ENCODE results near the gene PSEN1.
A peak's percentile ranks its signal among the peaks of the same experiment; 100 is the strongest.

PSEN1 gene

GRCh38 chr14:73235531-73236155, 99.3 kb downstream of the PSEN1 start:
- no peaks in the 10 kb centered on the region for H3K9me3 Mint-ChIP-seq
- CTCF ChIA-PET = no interaction called here
- peaks cover 16% of the 10 kb centered on the region for H3K4me1 Mint-ChIP-seq
- H3K27me3 Mint-ChIP-seq = peaks cover 94% of the 10 kb centered on the region
- no peak overlapping the region for H3K27ac Mint-ChIP-seq
- no peaks in the 10 kb centered on the region for H3K36me3 Mint-ChIP-seq
- DNase-seq = no peak
- H3K4me3 Mint-ChIP-seq = no peak overlapping the region

- H3K27me3 Mint-ChIP-seq = peaks cover 98% of the 10 kb centered on the region
- peaks cover 17% of the 10 kb centered on the region for H3K4me1 Mint-ChIP-seq
- no peaks in the 10 kb centered on the region for H3K9me3 Mint-ChIP-seq
- no peak overlapping the region for H3K4me3 Mint-ChIP-seq
- CTCF ChIA-PET = no interaction called here
- H3K27ac Mint-ChIP-seq = no peak overlapping the region
- H3K36me3 Mint-ChIP-seq = no peaks in the 10 kb centered on the region
- DNase-seq = peak; percentile 17
These were observed 99.8 kb downstream of the PSEN1 start for GRCh38 chr14:73236157-73236556.

GRCh38 chr14:73236752-73237218, 100.5 kb downstream of the PSEN1 start:
- DNase-seq = no peak
- Mint-ChIP-seq H3K27ac (no peak overlapping the region), H3K9me3 (no peaks in the 10 kb centered on the region), H3K27me3 (peaks cover 98% of the 10 kb centered on the region), H3K36me3 (no peaks in the 10 kb centered on the region), H3K4me3 (peak overlapping the region; percentile 55), H3K4me1 (peaks cover 20% of the 10 kb centered on the region)
- CTCF ChIA-PET = no interaction called here

- DNase-seq = peak; percentile 26
- H3K36me3 Mint-ChIP-seq = no peaks in the 10 kb centered on the region
- H3K4me1 Mint-ChIP-seq = peaks cover 22% of the 10 kb centered on the region
- peaks cover 98% of the 10 kb centered on the region for H3K27me3 Mint-ChIP-seq
- no peaks in the 10 kb centered on the region for H3K9me3 Mint-ChIP-seq
- peak within 1 kb of the TSS; percentile 55 for H3K4me3 Mint-ChIP-seq
- CTCF ChIA-PET = no interaction called here
- no peak within 1 kb of the TSS for H3K27ac Mint-ChIP-seq
These were observed 101.0 kb downstream of the PSEN1 start, which contains the start of gene PAPLN for GRCh38 chr14:73237219-73237785. PAPLN (plus strand) TSS chr14:73237506; CDS start chr14:73239779, 2,273 bp downstream.

GRCh38 chr14:73237786-73238423, 101.6 kb downstream of the PSEN1 start:
- CTCF ChIA-PET = no interaction called here

GRCh38 chr14:73238424-73238852, 102.1 kb downstream of the PSEN1 start:
- Mint-ChIP-seq H3K27ac (peak overlapping the region; percentile 52), H3K4me3 (no peak overlapping the region)

More at GRCh38 chr14:73237786-73238423, 101.6 kb downstream of the PSEN1 start:
- no peak overlapping the region for H3K27ac Mint-ChIP-seq
- DNase-seq = peak; percentile 20
- H3K4me1 Mint-ChIP-seq = peaks cover 27% of the 10 kb centered on the region
- no peak overlapping the region for H3K4me3 Mint-ChIP-seq
- peaks cover 98% of the 10 kb centered on the region for H3K27me3 Mint-ChIP-seq
- no peaks in the 10 kb centered on the region for H3K9me3 Mint-ChIP-seq
- H3K36me3 Mint-ChIP-seq = no peaks in the 10 kb centered on the region

GRCh38 chr14:73238941-73239340, 102.6 kb downstream of the PSEN1 start:
- Mint-ChIP-seq H3K4me1 (peaks cover 37% of the 10 kb centered on the region), H3K27me3 (peaks cover 98% of the 10 kb centered on the region), H3K27ac (no peak overlapping the region), H3K36me3 (no peaks in the 10 kb centered on the region), H3K9me3 (no peaks in the 10 kb centered on the region), H3K4me3 (no peak overlapping the region)
- CTCF ChIA-PET = no interaction called here
- DNase-seq = peak; percentile 20

More at GRCh38 chr14:73238424-73238852, 102.1 kb downstream of the PSEN1 start:
- peak; percentile 14 for DNase-seq
- Mint-ChIP-seq H3K27me3 (peaks cover 98% of the 10 kb centered on the region), H3K4me1 (peaks cover 32% of the 10 kb centered on the region), H3K9me3 (no peaks in the 10 kb centered on the region), H3K36me3 (no peaks in the 10 kb centered on the region)
- CTCF ChIA-PET = no interaction called here

GRCh38 chr14:73239393-73240241, 103.3 kb downstream of the PSEN1 start:
- Mint-ChIP-seq H3K9me3 (no peaks in the 10 kb centered on the region), H3K4me1 (peaks cover 37% of the 10 kb centered on the region), H3K36me3 (no peaks in the 10 kb centered on the region), H3K27ac (no peak overlapping the region), H3K27me3 (peaks cover 98% of the 10 kb centered on the region), H3K4me3 (no peak overlapping the region)
- peak; percentile 18 for DNase-seq
- CTCF ChIA-PET = no interaction called here

GRCh38 chr14:73240816-73241480, 104.6 kb downstream of the PSEN1 start:
- peaks cover 40% of the 10 kb centered on the region for H3K4me1 Mint-ChIP-seq
- no peak overlapping the region for H3K27ac Mint-ChIP-seq
- H3K36me3 Mint-ChIP-seq = no peaks in the 10 kb centered on the region
- H3K9me3 Mint-ChIP-seq = no peaks in the 10 kb centered on the region
- peaks cover 98% of the 10 kb centered on the region for H3K27me3 Mint-ChIP-seq
- CTCF ChIA-PET = interaction anchor here (0.5 to 1.0 kb wide), 2 partner anchors 54 to 426 kb away, joined by 3 read pairs; no protein-coding TSS in a partner anchor
- peak; percentile 20 for DNase-seq
- no peak overlapping the region for H3K4me3 Mint-ChIP-seq

- peaks cover 40% of the 10 kb centered on the region for H3K4me1 Mint-ChIP-seq
- no peak overlapping the region for H3K27ac Mint-ChIP-seq
- CTCF ChIA-PET = interaction anchor here (1.0 kb wide), 1 partner anchor 54 kb away, joined by 3 read pairs; no protein-coding TSS in a partner anchor
- DNase-seq = peak; percentile 5
- H3K36me3 Mint-ChIP-seq = no peaks in the 10 kb centered on the region
- no peak overlapping the region for H3K4me3 Mint-ChIP-seq
- peaks cover 98% of the 10 kb centered on the region for H3K27me3 Mint-ChIP-seq
- H3K9me3 Mint-ChIP-seq = no peaks in the 10 kb centered on the region
These were observed 105.3 kb downstream of the PSEN1 start for GRCh38 chr14:73241481-73242165.

- CTCF ChIA-PET = no interaction called here
- H3K36me3 Mint-ChIP-seq = no peaks in the 10 kb centered on the region
- no peak overlapping the region for H3K27ac Mint-ChIP-seq
- peaks cover 41% of the 10 kb centered on the region for H3K4me1 Mint-ChIP-seq
- peaks cover 2% of the 10 kb centered on the region for H3K9me3 Mint-ChIP-seq
- no peak overlapping the region for H3K4me3 Mint-ChIP-seq
- DNase-seq = no peak
- H3K27me3 Mint-ChIP-seq = peaks cover 94% of the 10 kb centered on the region
These were observed 106.1 kb downstream of the PSEN1 start for GRCh38 chr14:73242357-73242901.

- Mint-ChIP-seq H3K27me3 (peaks cover 94% of the 10 kb centered on the region), H3K4me1 (peaks cover 47% of the 10 kb centered on the region), H3K9me3 (peaks cover 3% of the 10 kb centered on the region), H3K36me3 (no peaks in the 10 kb centered on the region), H3K27ac (no peak overlapping the region), H3K4me3 (no peak overlapping the region)
- CTCF ChIA-PET = no interaction called here
- no peak for DNase-seq
These were observed 107.0 kb downstream of the PSEN1 start for GRCh38 chr14:73243341-73243740.

GRCh38 chr14:73243748-73244147, 107.4 kb downstream of the PSEN1 start:
- peaks cover 93% of the 10 kb centered on the region for H3K27me3 Mint-ChIP-seq
- H3K36me3 Mint-ChIP-seq = no peaks in the 10 kb centered on the region
- no peak overlapping the region for H3K4me3 Mint-ChIP-seq
- H3K4me1 Mint-ChIP-seq = peaks cover 45% of the 10 kb centered on the region
- H3K9me3 Mint-ChIP-seq = peaks cover 3% of the 10 kb centered on the region
- no peak overlapping the region for H3K27ac Mint-ChIP-seq
- no peak for DNase-seq
- CTCF ChIA-PET = no interaction called here
